NCI-H82 treated with DMSO at 0.1 percent for 48 hours (cell line): ENCODE results near the gene RAPGEF2.

Experiments used
- DNase-seq: peaks from one replicate; lab custom pipeline; 2025; ENCODE audit not compliant: unreplicated experiment; lab: John Stamatoyannopoulos, UW

Gene RAPGEF2

GRCh38 chr4:159273141-159273438 lies 170.2 kb downstream of the RAPGEF2 start:
- DNase-seq, result no peak

GRCh38 chr4:159273841-159274240 lies 171.0 kb downstream of the RAPGEF2 start:
- DNase-seq, result no peak

- no peak for DNase-seq
These were observed 175.5 kb downstream of the RAPGEF2 start for GRCh38 chr4:159278399-159278798.

GRCh38 chr4:159279084-159279483 lies 176.2 kb downstream of the RAPGEF2 start:
- no peak for DNase-seq

GRCh38 chr4:159280442-159281172 lies 177.7 kb downstream of the RAPGEF2 start:
- no peak for DNase-seq

GRCh38 chr4:159281771-159282170 lies 178.9 kb downstream of the RAPGEF2 start:
- DNase-seq, result no peak

GRCh38 chr4:159282329-159282728 lies 179.4 kb downstream of the RAPGEF2 start:
- no peak for DNase-seq

- DNase-seq, result no peak
These were observed 180.1 kb downstream of the RAPGEF2 start for GRCh38 chr4:159282944-159283343.

GRCh38 chr4:159283696-159284095 lies 180.8 kb downstream of the RAPGEF2 start:
- no peak for DNase-seq

- DNase-seq, result no peak
These were observed 181.2 kb downstream of the RAPGEF2 start for GRCh38 chr4:159284113-159284512.

GRCh38 chr4:159284733-159285132 lies 181.9 kb downstream of the RAPGEF2 start:
- DNase-seq, result no peak

GRCh38 chr4:159287767-159288166 lies 184.9 kb downstream of the RAPGEF2 start:
- DNase-seq, result no peak

- no peak for DNase-seq
These were observed 186.8 kb downstream of the RAPGEF2 start for GRCh38 chr4:159289682-159290081.

- no peak for DNase-seq
These were observed 187.6 kb downstream of the RAPGEF2 start for GRCh38 chr4:159290321-159291030.

GRCh38 chr4:159291176-159291575 lies 188.3 kb downstream of the RAPGEF2 start:
- DNase-seq, result no peak

- no peak for DNase-seq
These were observed 189.4 kb downstream of the RAPGEF2 start for GRCh38 chr4:159292137-159292896.

GRCh38 chr4:159293811-159294515 lies 191.1 kb downstream of the RAPGEF2 start:
- DNase-seq, result no peak

GRCh38 chr4:159296061-159296460 lies 193.2 kb downstream of the RAPGEF2 start:
- no peak for DNase-seq

GRCh38 chr4:159297091-159297490 lies 194.2 kb downstream of the RAPGEF2 start:
- no peak for DNase-seq

GRCh38 chr4:159298502-159298901 lies 195.6 kb downstream of the RAPGEF2 start:
- no peak for DNase-seq

- DNase-seq, result no peak
These were observed 200.6 kb downstream of the RAPGEF2 start for GRCh38 chr4:159303435-159303834.
